Measurements from ENCODE around the gene PRICKLE1.

The PRICKLE1 gene

GRCh38 chr12:42588524-42589464 lies 752 bp downstream of the PRICKLE1 start:
- no peak for DNase-seq (ENCODE audit: low read depth)

- DNase-seq (ENCODE audit: low read depth): no peak
These were observed 1.7 kb downstream of the PRICKLE1 start for GRCh38 chr12:42587601-42588523.

GRCh38 chr12:42586268-42586667 lies 3.3 kb downstream of the PRICKLE1 start:
- no peak for DNase-seq (ENCODE audit: low read depth)

GRCh38 chr12:42585841-42586216 lies 3.7 kb downstream of the PRICKLE1 start:
- no peak for DNase-seq (ENCODE audit: low read depth)

- no peak for DNase-seq (ENCODE audit: low read depth)
These were observed 4.2 kb downstream of the PRICKLE1 start for GRCh38 chr12:42585154-42585840.

GRCh38 chr12:42584651-42585111 lies 4.9 kb downstream of the PRICKLE1 start:
- DNase-seq (ENCODE audit: low read depth): no peak

GRCh38 chr12:42583016-42583415 lies 6.5 kb downstream of the PRICKLE1 start:
- no peak for DNase-seq (ENCODE audit: low read depth)

GRCh38 chr12:42582498-42582897 lies 7.0 kb downstream of the PRICKLE1 start:
- no peak for DNase-seq (ENCODE audit: low read depth)

GRCh38 chr12:42582050-42582449 lies 7.5 kb downstream of the PRICKLE1 start:
- no peak for DNase-seq (ENCODE audit: low read depth)

- DNase-seq (ENCODE audit: low read depth): no peak
These were observed 13.2 kb downstream of the PRICKLE1 start for GRCh38 chr12:42576374-42576773.

- no peak for DNase-seq (ENCODE audit: low read depth)
These were observed 13.8 kb downstream of the PRICKLE1 start for GRCh38 chr12:42575717-42576116.

- DNase-seq (ENCODE audit: low read depth): no peak
These were observed 14.7 kb downstream of the PRICKLE1 start for GRCh38 chr12:42574851-42575266.

GRCh38 chr12:42571327-42572009 lies 18.1 kb downstream of the PRICKLE1 start:
- DNase-seq (ENCODE audit: low read depth): no peak

GRCh38 chr12:42570076-42570475 lies 19.5 kb downstream of the PRICKLE1 start:
- DNase-seq (ENCODE audit: low read depth): no peak

GRCh38 chr12:42568952-42569915 lies 20.3 kb downstream of the PRICKLE1 start:
- peak; percentile 30 for DNase-seq (ENCODE audit: low read depth)

- no peak for DNase-seq (ENCODE audit: low read depth)
These were observed 23.9 kb downstream of the PRICKLE1 start for GRCh38 chr12:42565633-42566032.

- DNase-seq (ENCODE audit: low read depth): no peak
These were observed 24.6 kb downstream of the PRICKLE1 start for GRCh38 chr12:42564996-42565395.

- DNase-seq (ENCODE audit: low read depth): peak; percentile 53
These were observed 25.0 kb downstream of the PRICKLE1 start for GRCh38 chr12:42564556-42564955.

- DNase-seq (ENCODE audit: low read depth): no peak
These were observed 28.6 kb downstream of the PRICKLE1 start for GRCh38 chr12:42560977-42561376.

- DNase-seq (ENCODE audit: low read depth): no peak
These were observed 31.9 kb downstream of the PRICKLE1 start for GRCh38 chr12:42557586-42558172.
